Stimulated activated CD8-positive, alpha-beta memory T cell treated with anti-CD3 and anti-CD28 coated beads, Interleukin-2, amount 100 ng/mL, for 48 hours (primary cell): ENCODE data around the gene GLCE.
"Not testable (repeated sequence)": the region's sequence is repeated elsewhere in the genome, so short reads cannot be mapped to it uniquely, and the experiment has no call there.

ENCODE experiments used
- DNase-seq, 2 donors: peaks; one replicate each; pipeline ENCODE4 v3.0.0-alpha.2; 2020; ENCODE audit warnings: low read depth in 2 of 2

The GLCE gene

GRCh38 chr15:69135499-69135898 is 24.9 kb upstream of the GLCE start:
- no peak for DNase-seq

- no peak for DNase-seq
These were observed 21.5 kb upstream of the GLCE start for GRCh38 chr15:69138963-69139362.

GRCh38 chr15:69140306-69140705 is 20.1 kb upstream of the GLCE start:
- DNase-seq = no peak

GRCh38 chr15:69141286-69141701 is 19.1 kb upstream of the GLCE start:
- DNase-seq = no peak

- no peak for DNase-seq
These were observed 18.6 kb upstream of the GLCE start for GRCh38 chr15:69141833-69142232.

- no peak for DNase-seq
These were observed 16.5 kb upstream of the GLCE start for GRCh38 chr15:69143756-69144436.

- no peak for DNase-seq
These were observed 15.9 kb upstream of the GLCE start for GRCh38 chr15:69144530-69144929.

- no peak for DNase-seq
These were observed 15.2 kb upstream of the GLCE start for GRCh38 chr15:69145149-69145693.

GRCh38 chr15:69145694-69146492 is 14.5 kb upstream of the GLCE start:
- no peak for DNase-seq

- DNase-seq = no peak
These were observed 13.6 kb upstream of the GLCE start for GRCh38 chr15:69146724-69147435.

GRCh38 chr15:69148465-69148864 is 12.0 kb upstream of the GLCE start:
- no peak for DNase-seq

- DNase-seq = no peak
These were observed 11.3 kb upstream of the GLCE start for GRCh38 chr15:69149163-69149562.

- DNase-seq = no peak
These were observed 10.6 kb upstream of the GLCE start for GRCh38 chr15:69149803-69150202.

- DNase-seq = no peak
These were observed 10.1 kb upstream of the GLCE start for GRCh38 chr15:69150336-69150735.

GRCh38 chr15:69150841-69151240 is 9.6 kb upstream of the GLCE start:
- DNase-seq = no peak

GRCh38 chr15:69153046-69153445 is 7.4 kb upstream of the GLCE start:
- no peak for DNase-seq

GRCh38 chr15:69153587-69153986 is 6.8 kb upstream of the GLCE start:
- DNase-seq = not testable (repeated sequence)

GRCh38 chr15:69154078-69154477 is 6.4 kb upstream of the GLCE start:
- no peak for DNase-seq

GRCh38 chr15:69154684-69155083 is 5.8 kb upstream of the GLCE start:
- DNase-seq = no peak

- DNase-seq = no peak
These were observed 3.6 kb upstream of the GLCE start for GRCh38 chr15:69156736-69157381.

GRCh38 chr15:69158201-69158842 is 2.1 kb upstream of the GLCE start:
- DNase-seq = no peak
